8988T (cell line): Measurements from ENCODE around the gene CAPN6.

Experiments used
- DNase-seq: peaks from one replicate; pipeline ENCODE4 v3.0.0; 2011

CAPN6 gene

DNA sequence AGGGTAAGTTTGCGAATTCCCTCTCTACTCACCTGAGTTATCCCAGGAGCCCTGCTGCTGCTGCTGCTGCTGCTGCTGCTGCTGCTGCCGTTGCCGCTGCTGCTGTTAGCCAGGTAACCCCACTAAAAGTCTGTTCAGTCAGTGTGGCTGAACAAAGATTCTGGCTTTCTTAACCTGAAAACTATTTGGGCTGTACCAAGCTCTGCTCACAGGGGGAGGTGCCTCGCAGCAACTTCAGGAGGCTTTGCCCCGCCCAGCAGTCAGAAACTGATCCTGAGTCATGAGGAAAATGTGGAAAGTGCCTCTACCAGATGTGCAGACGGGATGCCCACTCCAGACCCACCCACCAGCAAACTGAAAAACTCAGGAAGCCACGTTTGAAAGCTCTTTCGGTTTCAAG, at the start of gene CAPN6:
CAPN6 (minus strand) TSS at position 145 of the 400 bp plus-strand sequence. CDS start 6,547 bp downstream, outside the sequence.
- DNase-seq = no peak

DNA sequence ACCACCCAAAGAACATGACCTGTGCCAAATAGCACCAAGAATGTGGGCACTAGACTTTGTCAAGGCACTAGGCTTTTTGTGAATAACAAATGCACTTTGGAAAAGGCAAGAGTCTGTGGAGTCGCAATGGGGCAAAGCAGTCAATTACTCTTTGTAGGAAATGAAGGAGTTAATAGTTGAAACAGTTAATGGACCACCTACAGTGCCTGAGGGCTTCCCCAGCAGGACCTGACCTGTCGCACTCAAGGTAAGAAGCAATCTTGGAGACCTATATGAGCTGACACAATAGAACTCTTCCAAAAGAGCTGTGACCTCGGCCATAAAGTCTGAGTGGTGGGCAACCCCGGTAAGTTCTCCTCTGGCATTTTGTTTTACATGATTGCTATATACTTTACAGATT, 49.2 kb upstream of the CAPN6 start:
- no peak for DNase-seq

DNA sequence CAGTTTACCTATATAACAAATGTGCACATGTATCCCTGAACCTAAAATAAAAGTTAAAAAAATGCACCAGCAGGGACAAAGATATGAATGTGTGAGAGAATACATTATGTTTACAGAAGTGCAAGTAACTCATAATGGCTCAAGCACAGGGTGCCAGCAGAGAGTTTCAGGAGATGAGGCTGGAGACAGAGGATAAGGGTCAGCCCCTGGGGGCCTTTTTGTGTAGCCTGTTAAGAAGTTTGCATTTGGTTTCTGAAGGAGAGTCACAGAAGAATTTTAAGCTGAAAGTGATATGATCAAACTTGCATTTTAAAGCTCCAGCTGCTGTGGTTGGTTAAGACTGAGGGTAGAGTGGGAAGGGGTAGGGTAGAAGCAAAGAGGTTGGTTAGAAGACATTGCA, 48.6 kb upstream of the CAPN6 start:
- DNase-seq = no peak

DNA sequence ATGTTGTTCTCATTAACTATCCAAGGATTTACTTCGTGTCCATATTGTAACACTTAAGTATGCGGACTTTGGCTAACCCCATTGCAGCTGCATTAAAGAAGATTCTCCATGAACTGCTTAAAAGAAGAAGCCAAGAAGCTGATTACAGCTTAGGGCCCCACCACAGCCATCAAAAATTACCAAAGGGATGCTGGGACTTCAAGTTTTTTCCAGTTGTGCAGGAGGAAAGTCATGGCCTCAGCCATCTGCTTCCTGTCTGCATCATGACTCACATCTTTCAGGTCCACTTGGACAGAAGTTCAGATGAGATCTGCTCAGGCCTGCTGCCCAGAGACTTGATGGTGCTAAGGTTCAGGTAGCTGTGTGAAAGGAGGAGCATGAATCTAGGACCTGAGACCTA, 38.8 kb upstream of the CAPN6 start:
- no peak for DNase-seq

DNA sequence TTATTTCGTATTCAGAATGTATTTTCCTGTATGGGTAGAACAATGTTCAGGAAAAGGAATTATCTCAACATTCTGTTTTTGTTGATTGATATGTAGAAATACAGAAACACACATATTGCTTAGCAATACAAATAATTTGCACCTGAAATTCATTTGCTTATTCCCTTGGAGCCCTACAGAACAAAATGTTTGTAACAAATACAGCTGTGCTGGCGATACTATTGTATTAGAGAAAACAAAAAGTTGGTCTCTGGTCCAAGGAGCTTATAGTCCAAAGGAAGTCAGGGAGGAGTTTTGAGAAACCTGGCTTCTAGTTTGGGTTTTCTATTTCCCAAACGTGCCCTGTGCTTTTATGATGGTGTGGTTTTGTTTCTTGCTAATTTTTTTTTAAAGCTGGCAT, 37.8 kb upstream of the CAPN6 start:
- DNase-seq = no peak

- DNase-seq = no peak
Measured at GRCh38 chrX:111302284-111302683, 32.0 kb upstream of the CAPN6 start.

GRCh38 chrX:111288841-111289240, 18.6 kb upstream of the CAPN6 start:
- DNase-seq = no peak

DNA sequence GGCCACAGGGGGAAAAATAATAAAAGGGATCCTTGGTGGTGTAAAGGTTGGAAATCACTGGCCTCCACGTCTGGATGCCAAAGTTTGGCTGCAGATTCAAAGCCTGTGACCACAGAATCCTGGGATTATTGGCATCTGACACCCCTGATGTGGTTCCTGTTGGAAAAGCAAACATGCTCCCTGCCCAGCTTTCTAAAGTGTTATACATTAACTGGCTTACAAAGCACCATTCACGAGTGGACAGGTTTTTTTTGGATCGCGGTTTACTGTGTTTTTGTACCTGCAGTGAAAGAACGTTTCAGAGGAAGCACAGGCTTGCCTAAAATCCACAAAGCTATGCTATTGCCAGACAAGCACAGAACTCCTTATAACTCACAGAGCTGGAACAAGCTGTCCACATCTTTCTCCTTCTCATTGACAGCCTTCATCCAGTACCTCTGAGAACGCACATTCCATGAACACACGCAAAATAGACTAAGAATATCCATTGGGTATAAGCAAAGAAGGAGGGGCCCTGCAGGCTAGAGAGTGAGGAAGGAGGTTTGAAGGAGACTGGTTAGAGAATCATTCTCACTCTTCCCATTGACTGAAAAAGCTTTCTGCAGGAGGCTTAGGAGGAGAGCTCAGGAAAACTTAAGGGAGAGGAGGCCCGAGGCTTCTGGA, 14.5 kb upstream of the CAPN6 start:
- no peak for DNase-seq

DNA sequence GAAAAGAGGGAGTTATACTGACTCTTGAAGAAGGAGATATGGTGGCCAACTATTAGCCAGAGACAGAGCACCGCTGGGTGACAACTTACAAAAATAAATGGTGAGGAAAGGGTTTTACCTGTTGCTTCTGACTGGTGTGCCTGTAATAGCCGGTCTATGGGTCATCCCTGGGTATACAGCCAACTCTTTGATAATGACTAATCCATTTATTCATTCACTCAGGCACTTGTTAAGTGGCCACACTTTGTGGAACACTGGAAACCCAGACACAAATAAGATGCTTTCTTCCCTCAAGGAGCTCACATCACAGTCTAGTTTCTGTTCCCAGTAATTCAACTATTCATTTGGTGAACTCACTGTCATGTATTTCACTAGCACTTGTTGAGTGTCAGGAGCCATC, 13.2 kb upstream of the CAPN6 start:
- DNase-seq = no peak

DNA sequence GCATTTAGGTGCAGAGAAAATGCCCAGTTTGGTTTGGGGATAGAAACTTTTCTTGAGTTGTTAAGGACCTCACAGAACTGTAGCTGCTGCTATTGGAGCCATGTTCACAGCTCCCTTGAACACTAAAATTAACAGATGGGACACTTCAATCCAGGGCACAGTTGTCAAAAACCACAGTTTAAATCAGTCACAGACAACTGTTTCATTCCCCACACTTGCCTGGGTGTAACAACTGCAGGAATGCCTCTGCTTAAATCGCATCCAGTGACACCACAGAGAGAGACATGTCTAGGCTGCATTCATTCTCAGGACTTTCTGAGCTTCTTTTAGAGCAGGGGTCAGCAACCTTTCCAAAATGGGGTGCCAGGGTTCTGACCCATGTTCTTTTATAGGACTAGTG, 12.7 kb upstream of the CAPN6 start:
- DNase-seq = no peak

DNA sequence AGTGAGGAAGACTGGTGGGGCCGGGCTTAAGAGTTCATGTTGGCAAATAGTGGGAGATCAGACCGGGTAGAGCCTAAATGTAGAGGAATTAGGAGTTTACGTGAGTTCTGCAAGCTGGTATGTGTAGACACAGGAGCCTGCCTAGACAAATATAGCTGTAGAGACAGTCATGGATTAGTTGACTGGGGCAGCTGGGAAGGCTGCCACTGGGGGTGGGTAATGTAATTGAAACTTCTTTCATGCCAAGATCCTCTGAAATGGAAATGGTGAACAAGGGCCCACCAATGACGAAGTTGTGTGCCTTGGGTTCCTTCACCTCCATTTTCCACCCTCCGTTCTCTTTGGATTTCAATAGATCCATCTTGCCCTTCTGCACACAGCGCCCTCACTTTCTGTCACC, 11.9 kb upstream of the CAPN6 start:
- DNase-seq = no peak

DNA sequence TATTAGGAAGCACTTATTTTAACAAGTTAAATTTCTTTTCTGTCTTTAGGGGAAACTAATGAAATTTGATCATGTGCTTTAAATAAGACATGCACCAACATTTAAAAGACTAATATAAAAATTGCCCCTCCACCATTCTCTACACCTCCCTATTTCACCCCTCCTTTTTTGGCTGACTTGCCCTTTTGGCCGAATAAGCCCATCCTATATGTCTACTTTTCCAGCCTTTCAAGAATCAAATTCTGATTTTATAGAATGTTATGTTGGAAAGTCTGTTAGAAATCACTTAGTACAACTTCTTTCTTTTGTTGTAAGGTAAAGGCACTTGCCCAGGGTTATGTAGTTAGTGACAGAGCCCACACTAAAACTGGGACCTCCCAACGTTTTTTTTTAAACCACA, 1.8 kb downstream of the CAPN6 start:
- DNase-seq = no peak

- no peak for DNase-seq
Measured at GRCh38 chrX:111265486-111265885, 4.8 kb downstream of the CAPN6 start.

- no peak for DNase-seq
Measured at GRCh38 chrX:111264385-111264784, 5.9 kb downstream of the CAPN6 start.

- DNase-seq = no peak
Measured at GRCh38 chrX:111262086-111262485, 8.2 kb downstream of the CAPN6 start.

DNA sequence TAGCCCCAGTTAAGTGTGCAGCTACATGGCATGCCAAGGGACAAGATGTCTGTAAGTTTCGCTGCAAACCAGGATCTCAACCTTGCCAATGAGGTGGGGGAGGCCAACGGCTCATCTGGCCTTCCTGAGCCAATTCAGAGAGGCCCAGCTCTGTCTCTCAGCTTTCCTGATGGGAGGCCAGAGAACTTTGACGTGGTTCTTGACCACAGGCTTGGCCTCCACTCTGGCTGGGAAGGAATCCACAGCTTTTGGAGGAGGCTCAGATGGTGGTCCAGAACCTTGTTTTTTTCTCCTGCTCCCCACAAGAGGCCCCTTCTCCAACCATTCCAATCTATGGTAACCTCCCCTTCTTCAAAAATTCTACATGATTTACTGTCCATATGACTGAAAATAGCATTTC, 9.8 kb downstream of the CAPN6 start:
- DNase-seq = no peak

- DNase-seq = no peak
Measured at GRCh38 chrX:111259559-111259958, 10.7 kb downstream of the CAPN6 start.

DNA sequence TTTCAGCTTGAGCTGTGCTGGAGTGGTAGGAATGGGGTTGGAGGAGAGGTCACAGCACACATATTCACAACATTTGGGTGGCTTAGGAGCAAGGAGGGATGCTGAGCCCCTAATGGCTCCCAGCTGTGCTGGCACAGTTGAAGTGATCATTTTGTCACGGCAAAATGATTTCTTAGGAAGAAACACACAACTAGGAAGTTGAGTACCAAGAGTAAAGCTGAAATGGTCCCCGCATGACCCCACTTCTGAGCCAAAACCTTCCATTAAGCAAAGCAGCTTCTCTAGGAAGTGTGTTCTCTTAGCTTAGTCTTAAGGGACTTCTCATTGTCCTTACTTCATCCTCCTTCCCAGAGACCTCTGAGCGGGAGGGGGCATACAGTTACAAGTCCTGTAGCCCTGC, 12.6 kb downstream of the CAPN6 start:
- no peak for DNase-seq

GRCh38 chrX:111254896-111255693, 15.2 kb downstream of the CAPN6 start:
- no peak for DNase-seq

DNA sequence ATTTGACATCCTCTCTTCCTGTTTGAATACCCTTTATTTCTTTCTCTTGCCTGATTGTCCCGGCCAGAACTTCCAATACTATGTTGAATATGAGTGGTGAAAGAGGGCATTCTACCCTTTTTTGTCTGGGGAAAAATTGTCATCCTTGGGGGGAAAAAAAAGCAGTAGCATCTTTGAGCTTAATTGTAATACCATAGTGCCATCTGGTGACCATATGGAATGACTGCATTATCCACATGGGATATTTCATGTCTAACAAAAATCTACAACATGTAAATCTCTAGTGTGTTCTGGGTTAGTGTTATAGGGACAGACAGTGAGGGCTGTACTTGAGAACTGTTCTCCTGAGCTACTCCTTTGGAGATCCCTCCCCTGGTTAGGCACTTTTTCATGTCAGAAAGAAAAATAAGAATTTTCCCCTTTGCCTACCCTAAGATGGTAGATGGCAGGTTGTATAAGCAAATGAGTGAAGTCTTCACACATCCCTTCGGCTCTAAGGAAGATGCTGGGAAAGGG, 26.0 kb downstream of the CAPN6 start:
- no peak for DNase-seq

GRCh38 chrX:111216293-111216801, 53.9 kb downstream of the CAPN6 start:
- no peak for DNase-seq

DNA sequence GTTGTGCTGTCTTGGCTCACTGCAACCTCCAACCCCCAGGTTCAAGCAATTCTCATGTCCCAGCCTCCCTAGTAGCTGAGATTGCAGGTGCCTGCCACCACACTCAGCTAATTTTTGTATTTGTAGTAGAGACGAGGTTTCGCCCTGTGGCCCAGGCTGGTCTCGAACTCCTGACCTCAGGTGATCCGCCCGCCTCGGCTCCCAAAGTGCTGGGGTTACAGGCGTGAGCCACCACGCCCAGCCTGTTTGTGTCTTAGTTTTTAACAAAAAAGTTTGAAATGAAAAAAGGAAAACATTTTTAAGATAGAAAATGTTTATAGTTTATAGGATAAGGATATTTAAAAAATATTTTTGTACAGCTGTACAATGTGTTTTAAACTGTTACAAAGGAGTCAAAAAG, 62.4 kb downstream of the CAPN6 start:
- no peak for DNase-seq

DNA sequence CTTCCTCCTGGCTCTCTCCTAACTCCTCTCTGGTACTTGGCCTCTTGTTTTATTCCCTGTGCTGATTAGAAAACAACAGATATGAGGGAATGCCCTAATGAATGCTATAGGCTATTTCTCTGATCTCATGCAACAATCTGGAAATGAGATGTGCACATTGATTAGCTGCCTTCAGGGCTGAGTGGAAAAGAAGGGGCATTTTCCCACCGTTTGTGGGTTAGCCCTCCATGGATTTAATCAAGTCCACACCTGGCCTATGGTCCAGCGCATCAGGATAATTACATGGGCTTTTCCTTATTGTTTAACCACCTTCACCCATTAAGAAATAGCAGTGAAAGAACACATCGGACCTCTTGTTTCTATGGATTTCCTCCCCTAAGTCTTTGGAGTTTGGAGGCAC, 70.0 kb downstream of the CAPN6 start:
- DNase-seq = no peak

DNA sequence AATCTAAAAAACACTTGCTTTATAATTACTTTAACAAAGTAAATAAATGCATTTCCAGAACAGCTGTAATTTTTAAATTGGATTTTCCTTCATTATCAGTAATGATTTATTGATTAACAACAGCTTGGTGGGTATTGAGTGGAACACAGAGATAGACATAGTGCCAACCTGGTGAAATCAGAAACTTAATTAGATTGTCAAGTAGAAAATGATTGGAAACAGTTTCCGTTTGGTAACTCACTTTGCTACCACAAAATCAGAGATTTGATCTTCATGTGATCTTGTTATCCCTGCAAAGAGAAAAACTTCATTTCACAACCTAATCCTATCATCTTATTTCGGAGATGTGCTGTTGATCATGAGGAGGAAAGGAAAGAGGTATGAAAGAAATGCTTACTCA, 70.8 kb downstream of the CAPN6 start:
- no peak for DNase-seq
